Measurements from ENCODE around the gene TMEM202. TPM values are rescaled to one million over a fixed set of nuclear protein-coding genes. Genes with fewer than 3 reads are reported as not detected.

Gene TMEM202
- total and polyA plus RNA-seq, 2 donors (not counting 3 experiments of a cell fraction or from before 2014, with no cell fraction given) = not detected

- no peaks in the 10 kb centered on the region for H3K4me1 ChIP-seq (ENCODE audit: control insufficient read depth, extremely low read depth, insufficient read depth, low read length)
- H3K9me1 ChIP-seq (replicated peaks; ENCODE audit: control insufficient read depth, extremely low read depth, insufficient read depth, low read length) = no peaks in the 10 kb centered on the region
- intact Hi-C loops (cut with micrococcal nuclease) (no loop called here), dilution Hi-C loops (cut with MboI; ENCODE audit: extremely low pct_ligation_motif_present, low sequenced_read_pairs) (no loop called here)
- H4K20me1 ChIP-seq (replicated peaks; ENCODE audit: control insufficient read depth, extremely low read depth, insufficient read depth, low read length) = no peaks in the 10 kb centered on the region
- no peak overlapping the region for H3K4me2 ChIP-seq (ENCODE audit: insufficient read depth, low read length)
- POLR2A ChIA-PET = no interaction called here
- no peaks in the 10 kb centered on the region for H3K36me3 ChIP-seq (ENCODE audit: control insufficient read depth in 2 of 2, extremely low read depth in 1 of 2, insufficient read depth in 2 of 2, low read length in 2 of 2)
- CTCF ChIA-PET = no interaction called here
- H3K9me3 ChIP-seq (replicated peaks; ENCODE audit: control insufficient read depth, insufficient read depth, low read length) = no peaks in the 10 kb centered on the region
- TF ChIP-seq MYC (IDR thresholded peaks at IDR 0.05; ENCODE audit: low read depth, low read length) (no peak), GATA2 (IDR thresholded peaks at IDR 0.05; ENCODE audit: insufficient read depth, insufficient read length, low read depth, low read length) (no peak), EZH2 (IDR thresholded peaks at IDR 0.05; ENCODE audit: borderline replicate concordance, low read depth, low read length, severe bottlenecking) (no peak), JUN (IDR thresholded peaks at IDR 0.05; ENCODE audit: borderline replicate concordance, insufficient read depth, insufficient read length, low read depth) (no peak)
- TF ChIP-seq, protein P1, sequence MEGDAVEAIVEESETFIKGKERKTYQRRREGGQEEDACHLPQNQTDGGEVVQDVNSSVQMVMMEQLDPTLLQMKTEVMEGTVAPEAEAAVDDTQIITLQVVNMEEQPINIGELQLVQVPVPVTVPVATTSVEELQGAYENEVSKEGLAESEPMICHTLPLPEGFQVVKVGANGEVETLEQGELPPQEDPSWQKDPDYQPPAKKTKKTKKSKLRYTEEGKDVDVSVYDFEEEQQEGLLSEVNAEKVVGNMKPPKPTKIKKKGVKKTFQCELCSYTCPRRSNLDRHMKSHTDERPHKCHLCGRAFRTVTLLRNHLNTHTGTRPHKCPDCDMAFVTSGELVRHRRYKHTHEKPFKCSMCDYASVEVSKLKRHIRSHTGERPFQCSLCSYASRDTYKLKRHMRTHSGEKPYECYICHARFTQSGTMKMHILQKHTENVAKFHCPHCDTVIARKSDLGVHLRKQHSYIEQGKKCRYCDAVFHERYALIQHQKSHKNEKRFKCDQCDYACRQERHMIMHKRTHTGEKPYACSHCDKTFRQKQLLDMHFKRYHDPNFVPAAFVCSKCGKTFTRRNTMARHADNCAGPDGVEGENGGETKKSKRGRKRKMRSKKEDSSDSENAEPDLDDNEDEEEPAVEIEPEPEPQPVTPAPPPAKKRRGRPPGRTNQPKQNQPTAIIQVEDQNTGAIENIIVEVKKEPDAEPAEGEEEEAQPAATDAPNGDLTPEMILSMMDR (IDR thresholded peaks at IDR 0.05; ENCODE audit: extremely low read depth in 1 of 2, insufficient read depth in 1 of 2, low read depth in 1 of 2, low read length in 2 of 2) = no peak
- FAIRE-seq = no peak
- H3K4me3 ChIP-seq (replicated peaks in 1 of 3; ENCODE audit: insufficient read depth in 1 of 3, low read depth in 1 of 3, low read length in 3 of 3) = no peak overlapping the region
- H3K9ac ChIP-seq (replicated peaks; ENCODE audit: extremely low read depth, insufficient read depth, low read length) = no peak overlapping the region
- no TSS peak for BruUV-seq (replicated peaks)
- H3K27ac ChIP-seq (ENCODE audit: insufficient read depth, low read depth, low read length) = no peak overlapping the region
- DNase-seq (ENCODE audit: low read depth, low spot score) = no peak
- peaks cover 11 to 21% of the 10 kb centered on the region in 2 experiments for H3K27me3 ChIP-seq (ENCODE audit: control insufficient read depth in 2 of 2, insufficient read depth in 2 of 2, low read length in 2 of 2)
- no peaks in the 10 kb centered on the region for H3K79me2 ChIP-seq (ENCODE audit: control insufficient read depth, insufficient read depth, low read length)
- H2AFZ ChIP-seq (ENCODE audit: low read depth, low read length) = no peak overlapping the region
Measured at GRCh38 chr15:72402726-72403125, 4.6 kb downstream of the TMEM202 start.

DNA sequence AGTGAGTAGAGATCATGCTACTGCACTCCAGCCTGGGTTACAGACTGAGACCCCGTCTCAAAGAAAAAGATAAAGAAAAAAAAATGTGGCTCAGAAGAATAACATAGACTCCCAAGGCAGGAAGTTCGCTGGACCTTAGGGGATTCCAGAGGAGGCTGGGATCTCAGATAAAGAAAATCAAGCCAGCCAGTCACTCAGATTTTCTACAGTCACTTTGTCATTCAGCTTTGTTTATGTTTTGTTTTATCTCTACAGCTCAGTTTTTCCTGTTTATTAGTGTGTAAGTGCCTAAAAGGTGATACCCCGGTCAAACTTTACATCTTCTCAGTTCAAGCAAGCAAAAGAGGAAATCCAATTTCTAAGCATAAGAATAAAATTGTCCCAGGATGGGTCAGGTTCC is 6.3 kb downstream of the TMEM202 start:
- H3K79me2 ChIP-seq (ENCODE audit: control insufficient read depth, insufficient read depth, low read length) = no peaks in the 10 kb centered on the region
- no TSS peak for BruUV-seq (replicated peaks)
- ChIA-PET CTCF (interaction anchor here (1.4 to 1.9 kb wide), 4 partner anchors 11 to 196 kb away, joined by 4 to 6 read pairs (median 5); no protein-coding TSS in a partner anchor), POLR2A (no interaction called here)
- peaks cover 12 to 15% of the 10 kb centered on the region in 2 experiments for H3K27me3 ChIP-seq (ENCODE audit: control insufficient read depth in 2 of 2, insufficient read depth in 2 of 2, low read length in 2 of 2)
- dilution Hi-C loops (cut with MboI; ENCODE audit: extremely low pct_ligation_motif_present, low sequenced_read_pairs) = no loop called here
- no peak overlapping the region for H2AFZ ChIP-seq (ENCODE audit: low read depth, low read length)
- no peaks in the 10 kb centered on the region for H3K36me3 ChIP-seq (ENCODE audit: control insufficient read depth in 2 of 2, extremely low read depth in 1 of 2, insufficient read depth in 2 of 2, low read length in 2 of 2)
- FAIRE-seq (peak; percentile 70), DNase-seq (ENCODE audit: low read depth, low spot score) (peak; percentile 70)
- TF ChIP-seq JUN (IDR thresholded peaks at IDR 0.05; ENCODE audit: borderline replicate concordance, insufficient read depth, insufficient read length, low read depth) (no peak), MYC (IDR thresholded peaks at IDR 0.05; ENCODE audit: low read depth, low read length) (no peak), POLR2AphosphoS5 (IDR thresholded peaks at IDR 0.05; ENCODE audit: insufficient read depth, low read depth, low read length) (no peak), EZH2 (IDR thresholded peaks at IDR 0.05; ENCODE audit: borderline replicate concordance, low read depth, low read length, severe bottlenecking) (no peak), POLR2A (IDR thresholded peaks at IDR 0.05; ENCODE audit: low read depth, low read length) (no peak), GATA2 (IDR thresholded peaks at IDR 0.05; ENCODE audit: insufficient read depth, insufficient read length, low read depth, low read length) (no peak), FOS (IDR thresholded peaks at IDR 0.05; ENCODE audit: borderline replicate concordance, insufficient read depth, low read length) (no peak)
- TF ChIP-seq, protein P1 (IDR thresholded peaks at IDR 0.05; ENCODE audit: extremely low read depth in 1 of 2, insufficient read depth in 1 of 2, low read depth in 1 of 2, low read length in 2 of 2) = no peak
- TF ChIP-seq, protein P2, sequence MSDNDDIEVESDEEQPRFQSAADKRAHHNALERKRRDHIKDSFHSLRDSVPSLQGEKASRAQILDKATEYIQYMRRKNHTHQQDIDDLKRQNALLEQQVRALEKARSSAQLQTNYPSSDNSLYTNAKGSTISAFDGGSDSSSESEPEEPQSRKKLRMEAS (IDR thresholded peaks at IDR 0.05; ENCODE audit: insufficient read depth, insufficient read length) = no peak
- H4K20me1 ChIP-seq (replicated peaks; ENCODE audit: control insufficient read depth, extremely low read depth, insufficient read depth, low read length) = no peaks in the 10 kb centered on the region
- no peak overlapping the region for H3K4me3 ChIP-seq (replicated peaks in 1 of 3; ENCODE audit: insufficient read depth in 1 of 3, low read depth in 1 of 3, low read length in 3 of 3)
- intact Hi-C loops (cut with micrococcal nuclease) = no loop called here
- H3K4me1 ChIP-seq (ENCODE audit: control insufficient read depth, extremely low read depth, insufficient read depth, low read length) = no peaks in the 10 kb centered on the region
- no peak overlapping the region for H3K9ac ChIP-seq (replicated peaks; ENCODE audit: extremely low read depth, insufficient read depth, low read length)
- no peak overlapping the region for H3K27ac ChIP-seq (ENCODE audit: insufficient read depth, low read depth, low read length)
- H3K4me2 ChIP-seq (ENCODE audit: insufficient read depth, low read length) = no peak overlapping the region
- H3K9me1 ChIP-seq (replicated peaks; ENCODE audit: control insufficient read depth, extremely low read depth, insufficient read depth, low read length) = no peaks in the 10 kb centered on the region
- H3K9me3 ChIP-seq (replicated peaks; ENCODE audit: control insufficient read depth, insufficient read depth, low read length) = no peaks in the 10 kb centered on the region
